NCI-H69 (cell line): ENCODE results near the gene CCR6.
"Not testable (repeated sequence)": the region's sequence is repeated elsewhere in the genome, so short reads cannot be mapped to it uniquely, and the experiment has no call there.

Experiments used
- DNase-seq: peaks from one replicate; lab custom pipeline; 2025; lab: John Stamatoyannopoulos, UW

The CCR6 gene

DNA sequence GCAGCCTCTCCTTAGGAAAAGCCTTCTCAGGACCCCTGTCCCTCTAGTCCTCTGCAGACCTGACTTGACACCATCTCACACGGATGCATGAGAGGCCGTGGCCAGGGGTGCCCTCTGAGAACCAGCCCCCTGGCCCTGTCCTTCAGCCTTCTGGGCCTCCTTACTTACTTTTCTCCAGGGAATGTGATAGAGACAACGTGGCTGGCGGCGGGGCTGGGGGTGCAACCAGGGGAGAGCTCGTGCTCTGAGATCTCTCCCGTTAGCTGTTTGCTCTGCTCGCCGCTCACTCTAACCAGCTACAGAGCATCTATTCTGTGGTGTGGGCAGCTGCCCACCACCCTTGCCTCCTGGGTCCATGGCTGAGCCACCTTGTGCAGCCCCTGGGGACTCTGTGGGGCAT, 20.1 kb downstream of the CCR6 start:
- no peak for DNase-seq

DNA sequence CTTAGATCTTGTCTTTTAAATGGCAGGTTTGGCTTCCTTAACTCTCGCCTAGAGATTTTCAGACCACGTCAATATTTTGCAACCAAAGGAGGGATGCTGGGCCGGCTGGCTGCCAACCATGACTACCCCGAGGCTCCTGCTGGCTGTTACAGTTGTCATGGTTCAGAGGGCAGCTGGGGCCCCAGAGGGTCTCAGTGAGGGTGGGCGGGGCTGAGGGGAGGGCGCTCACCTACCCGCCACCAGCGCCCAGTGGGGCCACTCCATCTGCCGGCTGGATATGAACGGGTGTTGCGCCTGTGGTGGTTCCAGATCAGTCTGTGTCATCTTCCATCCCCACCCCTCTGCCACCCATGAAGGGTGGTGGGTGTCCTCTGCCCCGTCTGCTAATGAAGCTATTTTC, 22.6 kb downstream of the CCR6 start:
- DNase-seq = no peak

DNA sequence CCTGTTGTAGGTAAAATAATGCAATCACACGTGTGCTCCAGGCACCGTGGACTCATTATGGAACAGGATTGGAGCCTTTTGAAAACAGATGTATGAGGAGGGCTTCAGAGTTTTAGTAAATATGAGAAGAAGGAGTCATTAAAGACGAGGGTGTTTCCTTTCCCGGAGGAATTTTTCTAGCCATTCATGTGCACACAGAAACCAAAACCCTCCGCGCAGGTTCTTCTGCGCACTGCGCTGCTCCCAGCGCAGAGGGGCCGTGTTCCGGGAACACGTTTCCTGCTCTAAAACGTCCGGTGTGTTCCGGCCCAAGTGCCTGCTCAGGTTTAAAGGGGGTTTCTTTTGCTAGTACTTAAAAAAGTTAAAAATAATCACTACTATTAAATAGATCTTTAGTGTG, 23.2 kb downstream of the CCR6 start:
- DNase-seq = no peak

DNA sequence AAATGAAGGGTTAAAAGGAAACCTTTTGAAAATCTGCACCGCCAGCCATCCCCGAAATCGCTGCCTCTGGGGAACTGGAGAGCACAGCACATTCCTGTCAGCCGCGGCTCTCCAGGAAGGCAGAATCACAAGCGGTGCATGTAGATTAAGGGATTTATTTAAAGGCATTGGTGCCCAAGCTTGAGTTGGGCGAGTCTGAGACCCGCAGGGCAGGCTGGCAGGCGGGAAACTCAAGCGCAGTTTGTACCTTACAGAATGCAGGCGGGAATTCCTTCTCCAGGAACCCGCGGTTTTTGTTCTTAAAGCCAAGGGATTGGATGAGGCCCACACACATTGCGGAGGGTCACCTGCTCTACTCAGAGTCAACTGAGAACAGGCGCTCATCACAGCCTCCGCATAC, 24.1 kb downstream of the CCR6 start:
- DNase-seq = no peak

DNA sequence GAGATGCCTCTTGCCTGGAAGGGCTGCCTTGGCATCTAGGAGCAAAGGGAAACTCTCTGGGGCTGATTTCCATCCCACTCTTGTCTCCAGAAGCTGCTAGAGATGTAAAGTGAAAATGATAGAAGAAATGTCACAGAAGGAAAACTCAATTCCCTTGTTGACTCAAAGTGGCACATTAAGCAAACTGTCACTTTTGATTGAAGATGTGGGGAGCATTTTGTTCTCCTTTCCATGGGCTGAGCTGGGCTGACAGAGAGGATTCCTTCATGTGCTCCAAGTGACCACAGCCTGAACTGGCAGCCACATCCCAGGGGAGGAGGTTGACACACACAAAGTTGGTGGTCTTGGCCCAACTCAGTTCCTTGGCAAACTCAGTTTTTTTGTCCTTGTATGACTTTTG, 25.1 kb downstream of the CCR6 start:
- DNase-seq = no peak

DNA sequence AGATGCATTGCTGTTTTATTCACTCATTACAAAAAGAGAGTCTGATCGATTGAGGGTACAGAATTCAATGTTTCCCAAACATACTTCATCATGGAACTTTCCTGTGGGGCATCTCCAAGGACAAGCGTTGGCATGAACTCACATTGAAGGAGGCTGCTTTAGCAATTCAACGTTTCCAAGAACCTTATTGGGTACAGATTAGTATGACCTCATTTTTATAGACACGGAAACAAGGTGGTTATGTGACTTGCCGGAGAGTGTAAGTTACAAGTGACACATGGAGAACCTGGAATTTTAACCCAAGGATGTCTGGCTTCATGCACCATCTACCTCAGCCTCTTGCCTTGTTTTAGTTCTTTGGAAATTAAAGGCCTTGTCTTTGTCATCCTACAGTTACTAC, 26.1 kb downstream of the CCR6 start:
- no peak for DNase-seq

DNA sequence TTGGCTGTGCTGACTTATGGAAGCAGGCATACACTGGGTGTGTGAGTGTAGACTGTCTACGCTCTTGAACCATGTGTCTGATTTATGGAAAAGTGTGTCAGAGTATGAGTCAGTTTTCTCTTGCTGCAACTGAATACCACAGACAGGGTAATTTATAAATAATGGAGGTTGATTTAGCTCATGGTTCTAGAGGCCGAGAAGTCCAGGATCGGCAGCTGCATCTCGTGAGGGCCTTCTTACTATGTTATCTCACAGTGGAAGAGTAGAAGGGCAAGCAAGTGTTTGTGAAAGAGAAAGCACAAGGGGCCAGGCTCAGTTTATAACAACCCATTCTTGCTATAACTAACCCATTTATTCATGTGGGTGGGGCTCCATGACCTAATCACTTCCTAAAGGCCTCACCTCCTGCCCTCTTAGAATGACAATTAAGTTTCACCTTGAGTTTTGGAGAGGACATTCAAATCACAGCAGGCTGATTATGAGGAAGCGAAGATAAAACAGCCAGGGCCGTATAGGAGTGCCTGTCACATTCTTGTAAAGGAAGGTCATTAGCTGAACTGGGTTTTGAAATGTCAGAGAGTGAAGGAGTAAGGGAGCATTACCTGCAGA, 28.1 kb downstream of the CCR6 start:
- no peak for DNase-seq

DNA sequence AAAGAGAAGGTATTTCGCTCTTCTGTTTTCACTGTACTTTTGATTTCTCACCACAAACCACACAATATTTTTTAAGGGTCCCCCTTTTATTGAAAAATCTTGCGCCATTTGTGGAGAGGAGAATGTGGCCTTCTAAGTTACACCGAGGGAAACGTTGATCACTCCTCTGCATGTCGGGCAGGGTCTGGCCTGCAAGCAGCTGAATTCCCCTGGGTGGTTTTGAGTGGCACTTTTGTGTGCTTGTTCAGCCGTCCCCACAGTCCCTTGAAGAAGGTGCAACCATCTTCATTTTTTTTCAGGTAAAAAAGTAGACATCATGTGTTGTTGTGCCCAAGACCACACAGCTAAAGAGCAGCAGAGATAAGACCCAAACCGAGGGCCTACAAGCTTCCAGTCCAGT, 28.8 kb downstream of the CCR6 start:
- no peak for DNase-seq

DNA sequence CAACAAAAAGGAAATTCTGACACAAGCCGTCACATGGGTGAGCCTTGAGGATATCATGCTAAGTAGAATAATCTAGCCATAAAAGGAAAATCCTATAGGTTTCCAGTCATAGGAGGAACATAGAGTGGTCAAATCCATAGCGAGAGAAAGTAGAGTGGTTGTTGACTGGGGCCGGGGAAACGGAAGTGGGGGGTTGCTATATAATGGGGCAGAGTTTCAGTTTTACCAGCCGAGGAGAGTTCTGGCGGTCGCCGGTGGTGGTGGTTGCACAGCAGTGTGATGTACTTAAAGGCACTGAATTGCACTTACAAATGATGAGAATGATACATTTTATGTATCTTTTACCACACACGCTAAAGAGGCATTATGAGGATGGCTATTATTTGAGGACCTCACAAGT, 30.0 kb downstream of the CCR6 start:
- DNase-seq = no peak

DNA sequence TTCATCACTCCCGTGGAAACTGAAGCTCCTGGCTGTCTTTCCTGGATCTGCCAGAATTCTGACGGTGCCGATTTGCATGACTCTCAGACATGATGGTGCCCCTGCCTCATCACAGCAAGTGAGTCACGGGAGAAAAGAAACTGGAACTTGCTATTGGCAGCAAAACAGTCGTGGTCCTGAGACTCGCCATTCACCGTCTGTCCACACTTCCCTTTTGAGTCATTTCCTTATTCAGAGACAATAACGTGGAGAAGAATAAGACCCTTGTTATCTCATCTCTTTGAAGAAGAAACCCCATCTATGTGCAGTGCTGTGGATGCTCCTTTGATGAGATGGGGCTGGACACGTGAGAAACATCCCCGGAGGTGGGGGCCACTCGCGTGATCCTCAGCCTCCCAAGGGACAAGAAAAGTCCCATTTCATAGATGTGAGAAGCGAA, 30.6 kb downstream of the CCR6 start:
- DNase-seq = no peak

DNA sequence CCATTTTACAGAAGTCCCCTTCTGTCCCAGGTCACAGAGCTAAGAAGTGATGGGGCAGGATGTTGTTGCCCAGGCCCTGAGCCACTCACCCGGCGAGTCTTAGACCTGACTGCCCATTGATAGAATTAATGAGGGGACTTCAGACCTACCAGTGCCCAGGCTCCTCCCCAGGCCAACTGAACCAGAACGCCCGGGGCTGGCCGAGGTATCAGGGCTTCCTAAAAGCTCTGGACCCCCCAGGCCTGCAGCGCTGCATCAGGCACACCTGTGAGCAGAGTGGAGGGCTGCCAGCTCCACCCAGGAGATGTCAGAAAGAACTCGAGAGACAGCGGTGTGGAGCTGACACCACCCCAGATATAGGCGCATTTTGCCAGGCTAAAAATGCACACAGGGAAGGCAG, 31.4 kb downstream of the CCR6 start:
- no peak for DNase-seq

DNA sequence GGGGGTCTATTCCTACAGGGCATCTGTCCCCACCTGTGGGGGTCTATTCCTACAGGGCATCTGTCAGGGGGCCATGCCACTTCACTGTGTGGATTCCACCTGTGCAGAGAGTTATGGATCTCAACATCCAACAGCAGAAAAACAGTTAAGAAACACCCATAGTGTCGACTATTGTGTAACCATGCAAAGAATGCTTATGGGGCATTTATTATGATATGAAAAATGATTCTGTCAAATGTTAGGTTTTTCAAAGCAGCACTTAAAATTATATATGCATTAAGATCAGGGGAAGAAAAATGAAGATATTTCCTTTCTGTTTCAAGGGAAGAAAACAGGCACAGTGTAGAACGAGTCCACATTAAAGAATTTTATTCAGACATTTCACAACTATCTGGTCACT, 32.0 kb downstream of the CCR6 start:
- DNase-seq = no peak

DNA sequence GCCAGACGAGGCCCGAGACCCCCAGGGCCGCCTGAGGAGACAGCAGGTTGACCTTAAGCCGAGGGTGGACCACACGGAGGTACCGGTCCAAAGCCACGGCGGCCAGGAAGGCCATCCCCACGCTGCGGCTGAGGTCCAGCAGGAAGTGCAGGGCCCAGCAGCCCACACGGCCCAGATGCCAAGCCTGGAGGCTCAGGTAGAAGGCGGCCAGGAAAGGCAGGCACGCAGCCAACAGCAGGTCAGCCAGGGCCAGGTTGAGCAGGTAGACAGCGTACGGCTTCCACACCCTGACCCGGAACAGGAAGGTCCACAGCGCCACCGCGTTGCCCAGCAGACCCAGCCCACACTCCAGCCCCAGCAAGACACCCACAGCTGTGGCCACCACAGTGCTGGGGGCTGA, 34.5 kb downstream of the CCR6 start:
- DNase-seq = no peak

DNA sequence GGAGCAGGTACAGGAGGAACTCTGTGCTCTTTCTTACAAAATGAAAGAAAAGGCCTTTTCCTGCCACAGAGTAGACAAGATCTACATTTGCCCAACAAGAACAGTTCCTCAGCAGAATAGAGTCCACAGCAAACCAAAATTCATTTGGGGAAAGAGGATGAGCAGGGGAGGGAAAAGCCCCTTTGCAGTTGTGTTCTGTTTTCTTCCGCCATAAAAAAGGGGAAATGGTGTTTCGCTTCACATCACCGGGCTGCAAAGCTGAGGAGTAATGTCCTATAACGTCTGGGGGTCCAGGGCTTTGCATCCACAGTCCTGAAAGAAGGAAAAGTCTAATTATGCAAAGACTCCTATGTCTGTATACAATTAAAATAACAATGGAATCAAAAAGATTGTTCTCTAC, 35.0 kb downstream of the CCR6 start, which contains the start of gene GPR31:
Gene GPR31, minus strand, starts transcription at position 118 of the 400 bp plus-strand sequence. CDS start 149 bp downstream, outside the sequence.
- no peak for DNase-seq

DNA sequence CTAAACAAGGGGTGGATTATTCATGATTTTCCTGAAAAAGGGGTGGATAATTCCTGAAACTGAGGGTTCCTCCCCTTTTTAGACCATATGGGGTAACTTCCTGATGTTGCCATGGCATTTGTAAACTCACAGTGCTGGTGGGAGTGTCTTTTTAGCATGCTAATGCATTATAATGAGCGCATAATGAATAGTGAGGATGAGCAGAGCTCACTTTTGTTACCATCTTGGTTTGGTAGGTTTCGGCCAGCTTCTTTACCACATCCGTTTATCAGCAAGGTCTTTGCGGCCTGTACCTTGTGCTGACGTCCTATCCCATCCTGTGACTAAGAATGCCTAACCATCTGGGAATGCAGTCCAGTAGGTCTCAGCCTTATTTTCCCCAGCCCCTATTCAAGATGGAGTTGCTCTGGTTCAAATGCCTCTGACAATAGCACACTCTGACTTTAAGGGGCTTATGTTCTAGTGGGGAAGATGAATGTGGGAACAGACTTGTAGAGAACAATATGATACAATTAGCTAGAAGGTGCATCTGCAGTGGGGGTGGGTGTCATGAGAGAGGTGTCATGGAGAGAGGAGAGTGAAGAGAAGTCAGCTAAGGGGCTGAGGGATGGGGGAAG, 39.1 kb downstream of the CCR6 start:
- DNase-seq = no peak

DNA sequence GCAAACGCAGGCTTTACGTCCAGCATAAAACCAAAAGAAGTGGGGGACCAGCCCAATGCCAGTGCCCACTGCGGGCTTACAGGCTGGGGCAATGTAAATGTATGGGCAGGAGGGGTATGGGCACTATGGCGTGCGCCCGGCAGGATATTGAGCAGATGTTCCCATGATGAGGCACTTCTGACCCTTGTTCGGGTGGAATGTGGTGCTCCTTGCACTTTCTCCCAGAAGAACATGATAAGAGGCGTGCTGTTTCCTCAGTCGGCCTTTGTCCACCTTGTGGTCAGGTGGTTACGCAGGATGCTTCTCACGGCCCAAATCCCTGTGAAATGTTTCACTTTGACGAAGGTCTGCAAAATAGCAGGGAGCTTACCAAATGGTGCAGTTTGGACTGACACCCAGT, 39.7 kb downstream of the CCR6 start:
- no peak for DNase-seq

DNA sequence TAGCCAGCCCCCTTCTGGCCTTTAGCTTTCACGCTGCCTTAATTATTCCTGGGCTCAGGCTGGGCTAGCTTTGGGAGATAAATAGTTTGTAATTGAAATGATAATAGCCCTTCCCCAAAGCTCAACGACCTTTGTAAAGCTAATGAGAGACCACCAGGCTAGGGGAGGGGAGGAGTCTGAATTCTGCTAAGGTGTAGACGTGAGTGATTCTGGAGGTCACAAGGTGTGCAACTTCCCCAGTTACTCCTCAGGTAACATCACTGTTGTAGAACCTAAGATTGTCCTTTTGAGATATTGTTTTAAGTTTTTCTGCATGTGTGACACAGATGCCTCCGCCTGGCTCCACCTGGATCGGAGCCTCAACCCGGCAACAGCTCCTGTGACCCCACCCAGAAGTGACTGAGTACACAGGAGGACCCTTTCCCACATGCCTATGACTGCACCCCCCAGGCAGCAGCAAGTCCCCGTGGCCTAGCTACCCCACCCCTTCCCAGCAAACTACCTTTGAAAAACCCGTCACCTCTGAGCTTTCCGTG, 40.6 kb downstream of the CCR6 start:
- DNase-seq = no peak

DNA sequence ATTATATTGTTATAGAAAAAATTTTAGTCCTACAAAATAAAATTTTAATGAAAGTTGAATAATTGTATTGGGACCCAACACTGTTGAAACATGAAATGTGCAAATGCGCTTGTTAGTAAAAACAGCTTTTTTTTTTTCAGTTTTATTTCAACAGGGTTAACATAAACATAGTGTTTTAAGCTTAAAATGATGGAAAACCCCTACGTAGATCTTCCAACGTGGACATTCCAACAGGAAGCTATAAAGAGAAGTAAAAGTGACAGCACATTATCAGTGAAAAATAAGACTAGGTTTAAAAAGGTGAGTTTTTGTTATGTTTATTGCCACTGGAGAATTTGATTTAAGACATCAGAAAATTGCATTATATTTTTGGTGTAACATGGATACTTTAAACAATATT, 41.4 kb downstream of the CCR6 start:
- DNase-seq = no peak

DNA sequence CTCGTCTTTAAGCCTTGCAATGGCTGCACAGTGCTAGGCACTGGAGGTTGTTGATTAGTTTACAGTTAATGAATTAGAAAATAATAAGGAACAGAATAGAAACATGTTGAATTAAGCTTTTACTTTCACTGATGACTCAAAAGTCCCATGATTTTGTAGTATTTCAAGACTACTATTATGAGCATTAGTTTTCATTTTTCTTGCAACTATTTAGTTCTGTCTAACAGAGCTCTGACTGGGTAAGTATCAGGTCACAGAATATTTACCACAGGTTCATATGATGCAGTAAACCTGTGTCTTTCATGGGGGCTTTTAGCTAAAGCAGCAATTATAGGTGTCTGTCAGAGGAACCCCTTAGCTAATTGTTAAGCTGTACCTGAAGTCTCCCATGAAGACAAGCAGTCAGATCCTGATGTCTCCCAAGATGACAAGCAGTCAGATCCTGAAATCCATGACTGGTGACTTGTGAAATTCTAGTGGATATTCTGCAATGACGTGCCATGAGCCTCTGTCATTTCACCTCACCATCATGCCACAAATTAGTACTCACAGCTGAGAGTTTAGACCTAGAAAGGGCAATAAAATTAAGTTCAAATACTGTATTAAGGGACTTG, 43.1 kb downstream of the CCR6 start:
- DNase-seq = no peak

DNA sequence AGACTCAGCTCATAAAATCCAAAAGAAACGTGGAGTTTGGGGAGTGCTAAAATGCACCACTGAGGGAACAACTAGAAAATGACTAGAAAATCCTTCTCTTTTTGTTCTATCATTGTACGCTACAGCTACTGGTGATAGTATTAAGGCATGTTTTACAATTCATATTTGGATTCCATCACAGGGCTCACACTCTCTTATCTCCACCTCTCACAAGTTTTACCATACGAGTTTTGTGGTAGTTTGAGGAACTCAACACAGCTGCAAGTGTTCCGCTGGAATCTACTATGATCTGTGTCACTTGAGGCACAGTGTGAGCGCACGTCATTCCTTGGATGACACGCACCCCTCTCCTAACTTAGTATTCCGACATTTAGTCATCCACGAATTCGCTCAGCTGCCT, 44.8 kb downstream of the CCR6 start:
- not testable (repeated sequence) for DNase-seq

DNA sequence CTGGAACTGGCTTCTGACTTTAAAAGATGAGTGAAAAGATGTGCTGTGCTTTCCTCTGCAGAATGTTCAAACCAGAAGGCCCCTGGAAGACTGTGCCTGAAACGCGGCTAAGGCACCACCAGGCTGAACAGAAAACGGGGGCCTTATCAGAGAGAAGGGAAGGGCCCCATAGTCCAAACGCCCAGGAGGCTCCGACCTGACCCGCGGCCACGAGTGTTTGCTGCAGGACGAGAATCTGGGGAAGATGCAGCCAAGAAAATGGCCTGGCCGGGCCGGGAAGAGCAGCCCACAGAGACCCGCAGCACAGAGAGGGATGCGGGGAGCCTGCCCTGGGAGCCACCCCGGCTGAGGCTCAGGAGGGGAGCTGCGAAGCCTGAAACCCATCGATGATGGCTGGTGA, 45.4 kb downstream of the CCR6 start:
- DNase-seq = not testable (repeated sequence)

DNA sequence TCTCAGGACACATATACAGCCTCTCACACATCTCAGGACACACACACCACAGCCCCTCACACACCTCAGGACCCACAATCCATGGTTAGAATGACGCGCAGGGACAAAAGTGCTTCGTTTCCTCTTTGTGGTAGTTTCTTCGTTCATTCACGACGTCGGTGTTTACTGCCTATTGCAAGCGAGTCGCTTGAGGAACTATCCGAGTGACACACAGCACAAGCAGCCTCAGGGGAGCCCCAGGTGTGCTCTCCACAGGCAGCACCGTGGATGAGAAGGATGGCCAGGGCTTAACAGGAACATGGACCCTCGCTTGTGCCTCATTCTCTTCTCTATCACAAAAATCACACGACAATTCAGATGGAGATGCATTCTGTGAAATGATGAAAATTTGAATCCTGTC, 47.0 kb downstream of the CCR6 start:
- DNase-seq = not testable (repeated sequence)

DNA sequence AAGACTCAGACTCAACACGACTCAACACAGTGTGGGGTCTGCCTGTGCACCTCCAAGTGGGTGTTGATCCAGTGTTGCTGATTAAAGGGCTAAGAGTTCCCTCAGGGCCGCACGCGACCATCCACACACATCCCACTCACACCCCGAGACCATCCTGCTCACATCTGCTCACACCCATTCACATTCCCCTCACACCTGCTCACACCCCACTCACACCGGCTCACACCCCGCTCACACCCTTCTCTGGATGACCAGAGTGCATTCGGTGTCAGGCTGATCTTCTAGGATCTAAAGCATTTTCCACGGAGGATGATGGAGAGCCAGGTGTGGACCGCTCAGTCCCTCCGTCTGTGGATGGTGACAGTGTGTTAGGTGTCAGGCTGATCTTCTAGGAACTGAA, 48.4 kb downstream of the CCR6 start:
- not testable (repeated sequence) for DNase-seq
